T-helper 17 cell (primary cell): Measurements from ENCODE around the gene SLFNL1. TPM values are rescaled to one million over a fixed set of nuclear protein-coding genes. Genes with fewer than 3 reads are reported as not detected.

Experiments
- ATAC-seq: fragments of 150-1000 bp; cut with Tn5 transposase; 2 replicates; pipeline ENCODE4 v1.10.0; 2021; ENCODE audit warnings: mild to moderate bottlenecking, moderate library complexity
- DNase-seq, 3 donors: peaks; one replicate each; pipeline versions ENCODE4 v3.0.0 to v3.0.0-alpha.2; 2020 to 2021
- H3K9me3 ChIP-seq: one replicate; pipeline ENCODE4 v1.7.0; 2013; ENCODE audit warnings: low read length, mild to moderate bottlenecking; ENCODE audit not compliant: control insufficient read depth, poor library complexity, severe bottlenecking
- H3K27ac Mint-ChIP-seq: one replicate; pipeline ENCODE4 v1.8.0; 2022; ENCODE audit warnings: mild to moderate bottlenecking, moderate library complexity, mixed read lengths
- H3K27me3 Mint-ChIP-seq: one replicate; pipeline ENCODE4 v1.8.0; 2022; ENCODE audit warnings: mixed read lengths
- H3K36me3 Mint-ChIP-seq: one replicate; pipeline ENCODE4 v1.8.0; 2022; ENCODE audit warnings: low read depth, mixed read lengths
- H3K4me1 Mint-ChIP-seq: one replicate; pipeline ENCODE4 v1.8.0; 2022; ENCODE audit warnings: mild to moderate bottlenecking, mixed read lengths
- H3K4me3 Mint-ChIP-seq: one replicate; pipeline ENCODE4 v1.8.0; 2022; ENCODE audit warnings: mild to moderate bottlenecking, moderate library complexity, mixed read lengths
- total RNA-seq, 4 donors: library from RNA in 2 of 4; stranded (reverse) in 2 of 4; gene quantifications; one replicate each; pipeline ENCODE4 v1.2.3 and lab custom pipeline; 2022 to 2026

SLFNL1 gene
- total RNA-seq, 2 donors from 2014 or later, result 0.18 to 0.22 TPM

DNA sequence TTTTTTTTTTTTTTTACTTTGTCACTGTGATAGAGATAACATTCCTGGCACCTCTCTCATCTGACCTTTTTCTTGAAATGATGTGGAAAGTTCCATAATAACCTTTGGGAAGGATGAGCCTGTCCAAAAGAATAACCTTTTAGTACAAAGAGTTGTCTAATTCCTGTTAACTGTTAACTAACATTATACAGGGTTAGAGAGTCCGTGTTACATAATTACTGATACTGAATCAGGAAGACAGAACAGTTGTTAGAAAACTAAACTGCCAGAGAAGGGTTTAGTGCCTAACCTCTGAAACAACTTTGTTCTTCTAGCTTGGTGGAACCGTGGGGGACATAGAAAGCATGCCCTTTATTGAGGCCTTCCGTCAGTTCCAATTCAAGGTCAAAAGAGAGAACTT, 33.2 kb downstream of the SLFNL1 start:
- H3K4me3 Mint-ChIP-seq, result no peak overlapping the region
- H3K9me3 ChIP-seq, result no peaks in the 10 kb centered on the region
- H3K4me1 Mint-ChIP-seq, result peaks cover 4% of the 10 kb centered on the region
- no peak overlapping the region for H3K27ac Mint-ChIP-seq
- H3K36me3 Mint-ChIP-seq, result peaks cover 22% of the 10 kb centered on the region
- DNase-seq (no peak), ATAC-seq (no peak)
- H3K27me3 Mint-ChIP-seq, result no peaks in the 10 kb centered on the region

DNA sequence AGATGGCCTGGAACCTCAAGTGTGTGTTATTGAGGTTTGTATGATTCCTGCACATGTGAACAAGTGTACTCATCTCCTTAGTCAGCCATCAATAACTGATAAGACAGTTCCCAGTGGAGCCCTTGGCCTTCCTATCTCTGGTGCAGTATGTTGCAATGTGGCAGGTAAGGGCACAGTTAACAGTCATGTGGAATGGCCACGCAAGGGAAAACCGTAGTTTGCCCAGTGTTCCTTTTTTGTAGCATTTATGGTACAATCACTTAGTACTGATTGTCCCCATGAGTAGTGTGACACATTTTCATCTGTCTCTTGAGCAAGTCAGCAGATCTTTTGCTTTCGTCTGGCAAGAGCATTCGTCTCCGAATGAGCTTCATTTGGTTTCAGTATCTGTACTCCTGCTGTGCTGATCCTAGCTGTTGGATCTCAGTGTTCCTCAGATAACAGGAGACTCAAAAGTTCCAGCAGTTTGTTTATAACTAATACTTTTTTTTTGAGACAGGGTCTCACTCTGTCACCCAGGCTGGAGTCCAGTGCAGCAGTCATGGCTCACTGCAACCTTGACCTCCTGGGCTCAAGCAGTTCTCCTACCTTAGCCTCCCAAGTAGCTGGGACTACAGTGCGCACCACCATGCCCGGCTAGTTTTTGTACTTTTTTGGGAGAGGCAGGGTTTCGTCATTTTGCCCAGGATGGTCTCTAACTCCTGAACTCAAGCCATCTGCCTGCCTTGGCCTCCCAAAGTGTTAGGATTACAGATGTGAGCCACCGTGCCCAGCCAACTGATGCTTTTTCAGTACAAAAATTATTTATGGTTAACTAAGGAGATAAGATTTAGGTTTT, 33.9 kb downstream of the SLFNL1 start:
- peaks cover 4% of the 10 kb centered on the region for H3K4me1 Mint-ChIP-seq
- no peak for DNase-seq
- H3K27ac Mint-ChIP-seq, result no peak overlapping the region
- ATAC-seq, result no peak
- no peaks in the 10 kb centered on the region for H3K9me3 ChIP-seq
- no peak overlapping the region for H3K4me3 Mint-ChIP-seq
- no peaks in the 10 kb centered on the region for H3K27me3 Mint-ChIP-seq
- peaks cover 22% of the 10 kb centered on the region for H3K36me3 Mint-ChIP-seq

DNA sequence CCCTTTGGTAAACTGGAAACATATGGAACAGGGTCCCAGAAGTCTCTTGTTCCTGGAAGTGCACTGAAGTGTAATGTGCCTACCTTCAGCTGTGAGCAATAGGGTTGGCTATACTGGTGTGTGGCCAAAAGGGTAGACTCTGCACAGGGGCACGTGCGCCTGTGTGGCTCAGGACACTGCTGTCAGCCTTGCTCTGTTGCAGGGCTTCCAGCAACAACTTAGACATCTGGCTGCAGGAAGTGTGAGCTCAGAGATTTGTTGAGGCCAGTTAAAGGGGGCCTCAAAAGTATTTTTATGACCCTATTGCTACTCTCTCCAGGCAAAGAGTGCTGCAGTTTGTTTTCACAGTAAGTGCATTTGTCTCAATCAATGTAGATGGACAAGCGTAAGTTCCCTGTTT, 34.6 kb downstream of the SLFNL1 start:
- H3K4me1 Mint-ChIP-seq, result peaks cover 7% of the 10 kb centered on the region
- no peak overlapping the region for H3K27ac Mint-ChIP-seq
- H3K4me3 Mint-ChIP-seq, result no peak overlapping the region
- ATAC-seq, result no peak
- no peak for DNase-seq
- peaks cover 18% of the 10 kb centered on the region for H3K36me3 Mint-ChIP-seq
- H3K9me3 ChIP-seq, result no peaks in the 10 kb centered on the region
- no peaks in the 10 kb centered on the region for H3K27me3 Mint-ChIP-seq

DNA sequence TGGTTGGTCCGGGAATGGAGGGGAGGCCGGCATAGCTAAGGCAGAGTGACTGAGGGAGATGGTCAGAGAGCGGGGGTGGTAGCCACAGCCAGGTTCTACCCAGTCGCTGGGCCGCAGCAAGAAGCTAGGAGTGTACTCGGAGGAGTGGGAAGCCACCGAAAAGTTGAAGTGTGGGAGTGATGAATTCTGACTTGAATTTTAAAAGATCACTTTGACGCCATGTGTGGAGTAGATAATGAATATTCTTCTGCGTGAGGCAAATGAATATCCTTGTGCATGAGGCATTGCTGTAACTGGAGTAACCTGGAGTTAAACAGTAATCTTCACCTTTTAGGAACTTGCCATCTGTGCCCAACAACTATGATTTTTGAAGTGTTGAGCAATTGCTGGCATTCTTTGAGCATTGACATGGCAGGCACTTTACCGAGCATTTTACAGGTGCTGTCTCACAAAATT, 35.2 kb downstream of the SLFNL1 start:
- no peaks in the 10 kb centered on the region for H3K27me3 Mint-ChIP-seq
- ATAC-seq (no peak), DNase-seq (no peak)
- H3K4me3 Mint-ChIP-seq, result no peak overlapping the region
- H3K9me3 ChIP-seq, result no peaks in the 10 kb centered on the region
- H3K36me3 Mint-ChIP-seq, result peaks cover 17% of the 10 kb centered on the region
- no peak overlapping the region for H3K27ac Mint-ChIP-seq
- peaks cover 7% of the 10 kb centered on the region for H3K4me1 Mint-ChIP-seq

DNA sequence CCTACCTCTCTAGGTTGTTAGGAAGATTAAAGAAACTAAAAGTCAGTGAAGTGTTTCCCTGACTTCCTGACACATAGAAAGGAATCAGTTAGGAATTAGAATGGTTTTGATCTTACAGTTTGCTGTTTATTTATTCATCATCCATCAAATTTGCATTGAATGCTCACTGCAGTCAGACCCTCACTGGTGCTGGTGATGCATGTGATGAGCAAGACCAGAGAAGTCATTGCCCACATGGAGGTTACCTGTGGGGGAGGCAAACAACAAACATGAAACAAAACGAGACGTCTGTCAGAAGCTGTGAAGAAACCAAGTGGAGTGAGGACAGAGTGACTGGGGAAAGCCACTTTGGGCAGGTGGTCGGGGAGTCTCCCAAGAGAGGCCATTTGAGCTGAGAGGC, 35.6 kb downstream of the SLFNL1 start:
- ATAC-seq (no peak), DNase-seq (no peak)
- H3K27ac Mint-ChIP-seq, result no peak overlapping the region
- no peaks in the 10 kb centered on the region for H3K9me3 ChIP-seq
- H3K4me3 Mint-ChIP-seq, result no peak overlapping the region
- peaks cover 17% of the 10 kb centered on the region for H3K36me3 Mint-ChIP-seq
- H3K4me1 Mint-ChIP-seq, result peaks cover 11% of the 10 kb centered on the region
- H3K27me3 Mint-ChIP-seq, result no peaks in the 10 kb centered on the region

DNA sequence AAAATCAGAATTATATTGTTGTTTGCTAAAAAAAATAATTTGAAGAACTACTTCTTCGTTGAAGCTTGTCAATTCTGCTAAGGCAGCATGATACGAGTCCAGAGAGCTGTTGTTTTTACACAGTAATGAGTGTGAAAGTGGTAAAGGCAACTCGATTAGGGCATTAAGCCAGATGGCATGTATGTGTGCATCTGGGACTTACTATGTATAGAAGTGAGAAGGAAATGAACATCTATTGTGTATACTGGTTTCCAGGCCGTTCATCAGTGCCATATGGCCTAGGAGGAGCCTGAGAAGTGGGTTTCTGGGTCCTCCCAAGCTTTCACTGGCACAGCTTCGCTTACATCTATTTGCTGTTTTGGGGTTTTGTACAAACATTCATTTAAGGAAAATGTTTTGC, 36.4 kb downstream of the SLFNL1 start:
- H3K27ac Mint-ChIP-seq, result no peak overlapping the region
- H3K4me1 Mint-ChIP-seq, result peaks cover 18% of the 10 kb centered on the region
- H3K27me3 Mint-ChIP-seq, result no peaks in the 10 kb centered on the region
- no peak overlapping the region for H3K4me3 Mint-ChIP-seq
- no peak for ATAC-seq
- no peak for DNase-seq
- H3K36me3 Mint-ChIP-seq, result peaks cover 13% of the 10 kb centered on the region
- no peaks in the 10 kb centered on the region for H3K9me3 ChIP-seq

DNA sequence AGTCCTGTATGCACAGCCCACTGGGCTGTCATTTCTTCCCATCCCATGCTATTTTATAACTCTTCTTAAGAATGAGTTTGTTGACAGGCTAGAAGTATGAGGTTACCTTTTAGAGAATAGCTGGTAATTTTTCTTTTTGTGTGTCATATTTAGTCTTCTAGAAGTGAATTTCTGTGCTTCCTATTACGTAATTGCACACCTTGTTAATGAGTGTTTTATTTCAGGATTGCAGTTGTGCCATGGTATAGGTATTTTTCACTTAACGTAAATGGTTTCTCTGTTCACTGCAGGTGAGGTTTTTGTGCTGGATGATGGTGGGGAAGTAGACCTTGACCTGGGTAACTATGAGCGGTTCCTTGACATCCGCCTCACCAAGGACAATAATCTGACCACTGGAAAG, 37.0 kb downstream of the SLFNL1 start:
- Mint-ChIP-seq H3K4me3 (no peak overlapping the region), H3K4me1 (peaks cover 18% of the 10 kb centered on the region), H3K36me3 (peaks cover 11% of the 10 kb centered on the region), H3K27ac (no peak overlapping the region), H3K27me3 (no peaks in the 10 kb centered on the region)
- ATAC-seq (no peak), DNase-seq (no peak)
- H3K9me3 ChIP-seq, result no peaks in the 10 kb centered on the region

DNA sequence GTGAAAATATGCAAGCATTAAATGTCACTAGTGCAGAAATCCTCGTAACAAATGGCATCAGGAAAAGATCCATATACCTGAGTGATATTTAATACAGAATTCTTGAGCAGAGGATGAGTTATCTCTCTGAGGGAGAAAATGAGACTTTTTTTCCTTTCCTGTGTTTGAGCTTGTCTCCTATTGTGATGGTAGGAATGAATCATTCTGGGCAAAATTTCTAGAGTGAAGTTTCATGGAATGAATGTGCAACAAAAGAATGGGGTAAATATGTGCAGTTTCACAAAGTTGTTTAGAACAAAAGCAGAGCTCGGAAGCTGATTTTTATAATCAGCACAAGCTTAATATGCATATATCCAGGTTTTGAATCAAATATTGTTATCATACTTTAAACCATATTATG, 37.5 kb downstream of the SLFNL1 start:
- H3K9me3 ChIP-seq, result no peaks in the 10 kb centered on the region
- DNase-seq (no peak), ATAC-seq (no peak)
- no peaks in the 10 kb centered on the region for H3K27me3 Mint-ChIP-seq
- peaks cover 18% of the 10 kb centered on the region for H3K4me1 Mint-ChIP-seq
- peaks cover 8% of the 10 kb centered on the region for H3K36me3 Mint-ChIP-seq
- no peak overlapping the region for H3K27ac Mint-ChIP-seq
- H3K4me3 Mint-ChIP-seq, result no peak overlapping the region

DNA sequence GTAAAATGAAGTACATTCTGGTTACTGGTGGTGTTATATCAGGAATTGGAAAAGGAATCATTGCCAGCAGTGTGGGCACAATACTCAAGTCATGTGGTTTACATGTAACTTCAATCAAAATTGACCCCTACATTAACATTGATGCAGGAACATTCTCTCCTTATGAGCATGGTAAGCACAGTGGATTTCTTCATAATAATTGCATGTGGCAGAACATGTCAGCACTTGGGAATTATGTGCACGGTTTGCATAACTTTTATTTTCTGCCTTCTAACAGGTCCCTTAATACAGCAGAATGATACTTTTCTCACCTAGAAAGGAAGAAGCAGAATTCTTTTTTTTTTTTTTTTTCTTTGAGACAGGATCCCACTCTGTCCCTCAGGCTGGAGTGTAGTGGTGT, 38.2 kb downstream of the SLFNL1 start:
- peaks cover 4% of the 10 kb centered on the region for H3K36me3 Mint-ChIP-seq
- ATAC-seq, result no peak
- H3K4me1 Mint-ChIP-seq, result peaks cover 20% of the 10 kb centered on the region

DNA sequence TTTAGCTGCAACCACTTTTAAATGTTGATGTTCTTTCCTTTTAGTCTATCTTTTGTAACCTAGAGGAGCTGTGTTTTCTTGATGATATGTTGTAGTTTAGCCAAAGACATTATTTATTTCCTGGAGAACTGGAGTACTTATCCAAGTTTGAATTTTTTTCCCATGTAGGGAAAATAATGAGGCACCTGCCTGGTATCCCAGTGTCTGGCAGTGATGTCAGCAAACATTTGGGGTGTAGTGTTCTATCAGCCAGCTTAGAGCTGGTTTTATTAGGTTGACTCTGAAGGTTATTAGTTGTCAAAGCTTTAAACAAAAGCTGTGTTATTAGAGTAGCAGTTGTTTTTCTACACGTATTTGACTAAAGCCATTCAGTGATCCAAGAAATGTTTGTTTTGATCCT, 38.8 kb downstream of the SLFNL1 start:
- Mint-ChIP-seq H3K27ac (peak overlapping the region; percentile 81), H3K36me3 (peaks cover 4% of the 10 kb centered on the region), H3K4me3 (no peak overlapping the region), H3K4me1 (peaks cover 20% of the 10 kb centered on the region), H3K27me3 (no peaks in the 10 kb centered on the region)
- DNase-seq (no peak), ATAC-seq (no peak)
- H3K9me3 ChIP-seq, result no peaks in the 10 kb centered on the region

More for the DNA sequence above, 38.2 kb downstream of the SLFNL1 start:
- H3K9me3 ChIP-seq, result no peaks in the 10 kb centered on the region
- Mint-ChIP-seq H3K4me3 (no peak overlapping the region), H3K27ac (no peak overlapping the region), H3K27me3 (no peaks in the 10 kb centered on the region)
- DNase-seq, result no peak

DNA sequence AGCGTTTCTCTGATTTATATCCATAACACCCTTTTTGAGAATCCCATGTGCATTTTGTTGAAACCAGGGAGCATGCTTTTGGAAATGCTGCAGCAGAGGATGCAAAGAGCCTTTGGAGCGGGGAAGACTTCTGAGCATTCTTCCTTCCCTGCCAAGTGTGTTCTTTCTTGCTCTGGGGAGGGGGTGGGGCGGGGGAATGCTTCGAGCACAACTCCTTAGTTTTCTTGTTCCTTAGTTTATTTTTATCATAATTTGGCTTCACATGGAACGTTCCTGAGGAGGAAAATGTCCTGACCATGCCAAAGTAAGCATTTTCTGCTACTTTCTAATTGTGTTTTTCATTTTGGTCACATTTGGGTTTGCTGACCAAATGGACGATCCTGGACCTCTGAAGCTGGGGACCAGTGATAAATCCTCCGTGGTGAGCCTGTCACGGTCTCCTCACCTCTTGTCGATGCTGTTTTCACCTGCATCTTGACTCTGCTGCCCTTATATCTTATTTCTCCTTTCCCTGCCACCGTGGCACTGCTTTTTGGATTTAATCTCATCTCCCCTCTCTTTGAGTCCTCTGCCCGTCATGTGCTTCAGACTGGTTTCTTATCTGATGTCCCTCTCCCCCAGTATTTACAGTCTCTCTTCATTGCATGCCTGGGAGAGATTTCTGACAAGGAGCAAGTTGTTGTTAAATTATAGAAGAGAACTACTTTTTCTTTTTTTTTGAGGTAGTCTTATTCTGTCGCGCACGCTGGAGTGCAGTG, 39.7 kb downstream of the SLFNL1 start:
- ATAC-seq (no peak), DNase-seq (no peak)
- Mint-ChIP-seq H3K27ac (peak overlapping the region; percentile 81), H3K36me3 (peaks cover 4% of the 10 kb centered on the region), H3K4me1 (peaks cover 20% of the 10 kb centered on the region), H3K27me3 (no peaks in the 10 kb centered on the region), H3K4me3 (peak overlapping the region; percentile 21)
- no peaks in the 10 kb centered on the region for H3K9me3 ChIP-seq

DNA sequence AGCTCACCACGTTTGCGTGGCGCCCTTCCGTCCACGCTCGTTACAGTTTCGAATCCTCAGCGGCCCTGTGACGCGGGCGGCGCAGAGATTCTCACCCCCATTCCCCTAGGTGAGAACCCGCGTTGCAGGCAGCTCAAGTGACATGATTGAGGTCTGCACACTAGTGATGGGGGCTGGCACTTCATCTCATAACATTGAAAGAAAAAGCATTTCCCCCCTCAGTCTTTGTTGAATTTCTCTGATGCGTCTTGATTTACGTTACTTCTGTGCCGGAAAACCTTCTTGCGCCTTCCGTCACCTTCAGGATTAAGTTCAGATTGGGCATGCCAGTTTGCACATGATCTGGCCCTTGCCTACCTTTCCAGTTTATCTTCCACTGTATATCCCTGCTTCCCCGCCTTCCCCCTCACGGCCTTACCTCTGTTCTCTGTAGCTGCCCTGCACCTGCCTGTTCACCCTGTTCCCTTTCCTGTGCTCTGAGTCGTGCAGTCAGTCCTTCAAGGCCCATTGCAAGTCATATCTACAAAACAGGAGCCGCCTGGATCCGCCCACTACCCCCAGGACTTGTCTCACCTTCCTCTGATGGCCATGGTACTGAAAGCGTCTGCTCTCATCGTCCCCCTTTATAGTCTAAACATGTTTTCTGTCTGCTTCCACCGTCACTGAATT, 40.9 kb downstream of the SLFNL1 start:
- DNase-seq (peak; percentile 16 to 26 (median 21)), ATAC-seq (peak; percentile 21)
- Mint-ChIP-seq H3K4me1 (peaks cover 18% of the 10 kb centered on the region), H3K4me3 (peak overlapping the region; percentile 98), H3K27ac (peak overlapping the region; percentile 94), H3K36me3 (no peaks in the 10 kb centered on the region), H3K27me3 (no peaks in the 10 kb centered on the region)
- H3K9me3 ChIP-seq, result no peaks in the 10 kb centered on the region

DNA sequence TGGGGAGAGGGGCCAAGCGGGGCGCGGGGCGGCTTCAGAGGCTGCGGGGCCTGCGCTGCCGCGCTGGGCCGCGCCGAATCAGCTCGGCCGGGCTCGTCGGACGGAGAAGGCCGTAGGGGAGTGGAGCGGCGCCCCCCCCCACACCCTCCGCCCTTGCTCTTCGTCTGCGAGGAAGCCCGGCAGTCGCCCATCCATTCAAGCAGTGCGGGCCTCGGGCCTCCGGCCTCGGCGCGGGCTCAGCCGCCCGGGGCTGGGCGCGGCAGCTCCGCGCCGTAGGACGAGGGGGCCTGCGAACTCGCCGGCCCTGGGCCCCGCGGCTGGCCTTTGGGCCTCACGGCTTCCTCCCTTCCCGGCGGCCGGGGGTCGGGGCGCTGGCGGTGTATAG, 41.5 kb downstream of the SLFNL1 start:
- H3K4me3 Mint-ChIP-seq, result peak overlapping the region; percentile 98
- H3K36me3 Mint-ChIP-seq, result no peaks in the 10 kb centered on the region
- peak overlapping the region; percentile 94 for H3K27ac Mint-ChIP-seq
- H3K4me1 Mint-ChIP-seq, result peaks cover 18% of the 10 kb centered on the region
- ATAC-seq (peak; percentile 45), DNase-seq (no peak)
- no peaks in the 10 kb centered on the region for H3K27me3 Mint-ChIP-seq
- no peaks in the 10 kb centered on the region for H3K9me3 ChIP-seq
